Left ventricle myocardium inferior (tissue), 1 donor: ENCODE data around the gene FTO. TPM values are rescaled to one million over a fixed set of nuclear protein-coding genes. Genes with fewer than 3 reads are reported as not detected.

Source experiments
- DNase-seq: peaks from one replicate; pipeline ENCODE4 v3.0.0-alpha.2; 2020
- H3K27ac ChIP-seq: fragments of 200-600 bp; replicated peaks from 2 replicates; pipeline ENCODE4 v1.8.0; 2021
- H3K27me3 ChIP-seq: fragments of 200-600 bp; 2 replicates; pipeline ENCODE4 v1.8.0; 2021; ENCODE audit warnings: low read depth
- H3K36me3 ChIP-seq: fragments of 200-600 bp; 2 replicates; pipeline ENCODE4 v1.8.0; 2021
- H3K4me1 ChIP-seq: fragments of 200-600 bp; 2 replicates; pipeline ENCODE4 v1.8.0; 2021
- H3K4me3 ChIP-seq: fragments of 200-600 bp; 2 replicates; pipeline ENCODE4 v1.8.0; 2021; ENCODE audit warnings: mild to moderate bottlenecking, moderate library complexity
- H3K9me3 ChIP-seq: fragments of 200-600 bp; replicated peaks from 2 replicates; pipeline ENCODE4 v1.8.0; 2021
- intact Hi-C: fragments of 100-400 bp; cut with micrococcal nuclease; formaldehyde crosslinking; loops from one replicate; pipeline ENCODE4 v1.11.0; 2022
- total RNA-seq: library from RNA; stranded (reverse); fragmentation: NEBNext Ultra II Directional; extraction: Animal tissue kit (Norgen Biotek cat#: 25700); gene quantifications from one replicate; pipeline ENCODE4 v1.2.1, GENCODE V29; 2021
- TF ChIP-seq, protein P1 (sequence below): fragments of 200-600 bp; IDR thresholded peaks from 2 replicates; pipeline ENCODE4 v1.8.0; 2021; ENCODE audit warnings: antibody characterized with exemption, mild to moderate bottlenecking, borderline replicate concordance
- donor health status: DM: no; HTN: yes; CAD: no; lungs with severe emphysema.

The FTO gene
- total RNA-seq, 1 donor from 2014 or later = 78.4 TPM

GRCh38 chr16:53960954-53961616 is 257.1 kb downstream of the FTO start:
- no peaks in the 10 kb centered on the region for H3K9me3 ChIP-seq
- H3K27me3 ChIP-seq = no peaks in the 10 kb centered on the region
- intact Hi-C loops = no loop called here
- peaks cover 21% of the 10 kb centered on the region for H3K4me1 ChIP-seq
- no peak for DNase-seq
- H3K4me3 ChIP-seq = no peak overlapping the region
- no peaks in the 10 kb centered on the region for H3K36me3 ChIP-seq
- TF ChIP-seq, protein P1, sequence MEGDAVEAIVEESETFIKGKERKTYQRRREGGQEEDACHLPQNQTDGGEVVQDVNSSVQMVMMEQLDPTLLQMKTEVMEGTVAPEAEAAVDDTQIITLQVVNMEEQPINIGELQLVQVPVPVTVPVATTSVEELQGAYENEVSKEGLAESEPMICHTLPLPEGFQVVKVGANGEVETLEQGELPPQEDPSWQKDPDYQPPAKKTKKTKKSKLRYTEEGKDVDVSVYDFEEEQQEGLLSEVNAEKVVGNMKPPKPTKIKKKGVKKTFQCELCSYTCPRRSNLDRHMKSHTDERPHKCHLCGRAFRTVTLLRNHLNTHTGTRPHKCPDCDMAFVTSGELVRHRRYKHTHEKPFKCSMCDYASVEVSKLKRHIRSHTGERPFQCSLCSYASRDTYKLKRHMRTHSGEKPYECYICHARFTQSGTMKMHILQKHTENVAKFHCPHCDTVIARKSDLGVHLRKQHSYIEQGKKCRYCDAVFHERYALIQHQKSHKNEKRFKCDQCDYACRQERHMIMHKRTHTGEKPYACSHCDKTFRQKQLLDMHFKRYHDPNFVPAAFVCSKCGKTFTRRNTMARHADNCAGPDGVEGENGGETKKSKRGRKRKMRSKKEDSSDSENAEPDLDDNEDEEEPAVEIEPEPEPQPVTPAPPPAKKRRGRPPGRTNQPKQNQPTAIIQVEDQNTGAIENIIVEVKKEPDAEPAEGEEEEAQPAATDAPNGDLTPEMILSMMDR = no peak
- H3K27ac ChIP-seq = no peak overlapping the region

GRCh38 chr16:53962041-53962440 is 258.1 kb downstream of the FTO start:
- Histone ChIP-seq H3K36me3 (no peaks in the 10 kb centered on the region), H3K4me3 (no peak overlapping the region), H3K9me3 (no peaks in the 10 kb centered on the region), H3K27me3 (no peaks in the 10 kb centered on the region), H3K27ac (no peak overlapping the region), H3K4me1 (peaks cover 29% of the 10 kb centered on the region)
- DNase-seq = no peak
- intact Hi-C loops = no loop called here
- TF ChIP-seq, protein P1 = no peak

DNA sequence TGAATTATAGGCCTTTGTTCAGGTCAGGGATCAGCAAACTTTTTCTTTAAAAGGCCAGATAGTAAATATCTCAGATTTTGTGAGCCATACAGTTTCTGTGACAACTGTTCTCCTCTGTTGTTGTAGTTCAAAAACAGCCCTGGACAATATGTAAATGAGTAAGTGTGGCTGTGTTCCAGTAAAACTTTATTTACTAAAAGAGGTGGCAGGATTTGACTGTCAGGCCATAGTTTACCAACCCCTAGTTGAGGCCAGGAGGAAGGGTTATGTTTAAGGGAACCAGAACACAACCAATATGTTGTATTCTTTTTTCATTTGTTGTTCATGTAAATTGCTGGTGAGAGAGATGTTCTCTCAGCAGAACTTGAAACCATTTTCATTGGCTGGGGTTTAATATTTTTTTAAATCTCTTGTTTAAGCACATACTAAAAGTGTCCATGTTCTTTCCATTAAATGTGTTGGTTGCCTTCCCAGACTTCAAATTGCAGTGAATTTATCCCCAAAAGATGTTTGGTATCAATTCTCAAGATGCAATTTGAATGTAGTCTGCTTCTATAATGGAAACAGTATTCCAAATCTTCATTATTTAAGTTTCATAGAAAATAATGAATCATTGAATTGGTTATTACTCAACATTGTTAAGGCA is 260.3 kb downstream of the FTO start:
- no peaks in the 10 kb centered on the region for H3K36me3 ChIP-seq
- H3K27me3 ChIP-seq = no peaks in the 10 kb centered on the region
- TF ChIP-seq, protein P1 = no peak
- H3K27ac ChIP-seq = no peak overlapping the region
- H3K4me1 ChIP-seq = peaks cover 46% of the 10 kb centered on the region
- H3K4me3 ChIP-seq = no peak overlapping the region
- intact Hi-C loops = no loop called here
- no peak for DNase-seq
- no peaks in the 10 kb centered on the region for H3K9me3 ChIP-seq

DNA sequence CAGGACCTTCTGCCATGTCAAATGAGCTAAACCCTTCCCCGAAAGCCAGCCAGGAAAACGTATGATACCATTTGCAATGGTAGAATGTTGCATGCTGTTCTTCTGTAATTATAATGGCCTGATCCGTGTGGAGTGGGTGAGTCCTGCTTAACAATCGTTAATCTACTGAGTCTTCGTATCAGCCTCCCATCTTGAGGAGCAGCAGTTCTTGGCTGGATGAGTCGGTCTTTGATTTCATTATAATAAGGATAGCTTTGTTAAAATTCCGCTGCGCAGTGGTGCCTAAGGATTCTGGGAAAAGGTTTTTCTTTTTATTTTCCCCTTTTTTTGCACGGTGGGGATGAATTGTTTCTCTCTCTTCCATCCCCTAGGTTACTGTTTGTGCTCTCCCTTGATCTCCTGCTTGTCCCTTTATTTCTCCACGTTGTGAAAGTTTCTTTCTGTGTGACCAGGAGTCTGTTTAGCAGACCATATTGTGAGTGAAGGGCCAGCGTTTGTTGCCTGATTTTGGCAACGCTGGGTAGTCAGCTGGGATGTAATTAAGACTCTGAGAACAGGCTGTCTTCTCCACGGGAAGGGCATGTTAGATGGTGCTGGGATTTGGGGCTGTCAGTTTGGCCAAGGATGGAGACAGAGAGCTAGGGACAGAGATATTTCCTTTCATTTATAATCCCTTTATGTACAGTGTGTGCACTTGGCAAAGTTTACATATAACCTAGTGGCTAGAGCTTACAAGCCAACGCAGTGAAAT is 263.0 kb downstream of the FTO start:
- no peak for DNase-seq

GRCh38 chr16:53967572-53967971 is 263.6 kb downstream of the FTO start:
- no peak for DNase-seq
- peaks cover 33% of the 10 kb centered on the region for H3K4me1 ChIP-seq
- peak overlapping the region; percentile 45 for H3K27ac ChIP-seq
- H3K9me3 ChIP-seq = no peaks in the 10 kb centered on the region
- TF ChIP-seq, protein P1 = no peak
- H3K36me3 ChIP-seq = no peaks in the 10 kb centered on the region
- no peak overlapping the region for H3K4me3 ChIP-seq
- intact Hi-C loops = no loop called here
- H3K27me3 ChIP-seq = no peaks in the 10 kb centered on the region

More for the DNA sequence above, 263.0 kb downstream of the FTO start:
- intact Hi-C loops = no loop called here
- peaks cover 31% of the 10 kb centered on the region for H3K4me1 ChIP-seq
- H3K27me3 ChIP-seq = no peaks in the 10 kb centered on the region
- H3K4me3 ChIP-seq = no peak overlapping the region
- no peaks in the 10 kb centered on the region for H3K9me3 ChIP-seq
- H3K36me3 ChIP-seq = no peaks in the 10 kb centered on the region
- TF ChIP-seq, protein P1 = no peak
- peak overlapping the region; percentile 45 for H3K27ac ChIP-seq
